Thoracic aorta (tissue), 2 donors: ENCODE measurements around the gene KIF21B. TPM values are rescaled to one million over a fixed set of nuclear protein-coding genes. Genes with fewer than 3 reads are reported as not detected.

Experiments used
- ATAC-seq: fragments of 150-250 bp; one replicate; pipeline ENCODE4 v1.8.0; 2017; ENCODE audit warnings: low read depth; ENCODE audit not compliant: insufficient number of reproducible peaks, low FRiP score
- DNase-seq: peaks from one replicate; pipeline ENCODE4 v3.0.0-alpha.2; 2020; ENCODE audit warnings: low spot score
- H3K27ac ChIP-seq, 2 donors: fragments of 200-600 bp; sonication (generic); 1 replicate in 1 of 2; 2 replicates in 1 of 2; pipeline ENCODE4 v1.5.1; 2016; ENCODE audit warnings: mild to moderate bottlenecking in 2 of 2, moderate library complexity in 2 of 2
- H3K27me3 ChIP-seq: fragments of 200-600 bp; sonication (generic); replicated peaks from 2 replicates; pipeline ENCODE4 v1.6.0; 2016; ENCODE audit warnings: mild to moderate bottlenecking; ENCODE audit not compliant: insufficient read depth
- H3K36me3 ChIP-seq: fragments of 200-600 bp; sonication (generic); one replicate; pipeline ENCODE4 v1.5.1; 2016
- H3K4me1 ChIP-seq, 2 donors: fragments of 200-600 bp; sonication (generic); 1 replicate in 1 of 2; 2 replicates in 1 of 2; pipeline versions ENCODE4 v1.5.1 to v1.6.0; 2016; ENCODE audit warnings: low read depth in 2 of 2, mild to moderate bottlenecking in 1 of 2; ENCODE audit not compliant: control insufficient read depth in 1 of 2
- H3K4me3 ChIP-seq: fragments of 200-600 bp; sonication (generic); 2 replicates; pipeline ENCODE4 v1.5.1; 2016; ENCODE audit warnings: mild to moderate bottlenecking
- H3K9me3 ChIP-seq: fragments of 200-600 bp; sonication (generic); 2 replicates; pipeline ENCODE4 v1.5.1; 2016
- total RNA-seq, 2 donors: library from RNA; depleted of rRNA; stranded (reverse); fragments of >200 nt; gene quantifications; one replicate each; pipeline versions ENCODE4 v1.1.0 to v1.2.3, GENCODE V29; 2016
- TF ChIP-seq, protein P1 (sequence below): fragments of 200-600 bp; sonication (generic); IDR thresholded peaks from one replicate; pipeline ENCODE4 v1.5.1; 2019; ENCODE audit warnings: antibody characterized with exemption

The KIF21B gene
- total RNA-seq, 2 donors from 2014 or later, result 4.2 to 4.7 TPM

DNA sequence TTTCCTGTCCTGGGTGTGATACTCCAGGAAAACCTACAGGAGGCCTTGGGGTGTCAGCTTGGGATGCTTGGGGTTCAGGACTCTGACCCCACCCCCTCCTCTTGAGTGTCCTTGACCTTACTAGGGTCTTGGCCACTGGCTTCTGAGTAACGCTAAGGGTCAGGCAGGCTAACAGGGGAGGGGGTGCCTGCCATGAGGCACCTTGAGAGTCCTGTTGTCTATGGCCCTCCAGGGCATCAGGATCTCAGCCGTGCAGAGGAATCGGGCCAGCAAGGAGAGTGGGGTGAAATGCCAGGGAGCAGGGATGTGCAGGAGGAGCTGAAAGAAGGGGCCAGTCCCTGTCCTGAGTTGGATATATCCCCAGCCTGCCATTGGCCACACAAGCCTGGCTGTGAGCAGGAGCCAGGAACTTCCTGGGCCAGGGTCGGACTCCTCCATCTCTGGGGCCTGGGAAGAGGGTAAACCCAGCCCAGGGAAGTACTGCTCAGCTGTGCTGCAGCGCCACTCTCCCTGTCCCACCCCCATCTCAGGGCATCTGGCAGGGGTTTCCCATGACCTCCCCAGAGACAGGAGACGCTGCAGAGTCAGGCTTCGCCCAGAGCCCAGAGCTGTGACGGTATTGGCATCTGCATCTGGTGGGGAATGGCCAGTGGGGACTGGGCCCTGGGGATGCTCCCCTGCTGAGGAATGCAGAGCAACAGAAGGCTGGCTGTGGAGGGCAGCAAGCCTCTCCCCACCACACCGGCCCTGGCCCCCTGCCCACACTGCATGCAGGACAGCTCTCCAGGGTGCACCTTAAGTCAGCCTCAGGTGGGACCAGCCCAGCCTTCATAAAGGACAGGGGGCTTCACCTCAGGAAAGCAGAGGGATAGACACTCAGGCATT, 6.3 kb downstream of the KIF21B start:
- Histone ChIP-seq H3K4me3 (no peak overlapping the region), H3K27ac (no peak overlapping the region), H3K27me3 (no peaks in the 10 kb centered on the region), H3K36me3 (no peaks in the 10 kb centered on the region), H3K4me1 (peaks cover 8 to 16% of the 10 kb centered on the region in 2 donors), H3K9me3 (no peaks in the 10 kb centered on the region)
- ATAC-seq, result no peak
- TF ChIP-seq, protein P1, sequence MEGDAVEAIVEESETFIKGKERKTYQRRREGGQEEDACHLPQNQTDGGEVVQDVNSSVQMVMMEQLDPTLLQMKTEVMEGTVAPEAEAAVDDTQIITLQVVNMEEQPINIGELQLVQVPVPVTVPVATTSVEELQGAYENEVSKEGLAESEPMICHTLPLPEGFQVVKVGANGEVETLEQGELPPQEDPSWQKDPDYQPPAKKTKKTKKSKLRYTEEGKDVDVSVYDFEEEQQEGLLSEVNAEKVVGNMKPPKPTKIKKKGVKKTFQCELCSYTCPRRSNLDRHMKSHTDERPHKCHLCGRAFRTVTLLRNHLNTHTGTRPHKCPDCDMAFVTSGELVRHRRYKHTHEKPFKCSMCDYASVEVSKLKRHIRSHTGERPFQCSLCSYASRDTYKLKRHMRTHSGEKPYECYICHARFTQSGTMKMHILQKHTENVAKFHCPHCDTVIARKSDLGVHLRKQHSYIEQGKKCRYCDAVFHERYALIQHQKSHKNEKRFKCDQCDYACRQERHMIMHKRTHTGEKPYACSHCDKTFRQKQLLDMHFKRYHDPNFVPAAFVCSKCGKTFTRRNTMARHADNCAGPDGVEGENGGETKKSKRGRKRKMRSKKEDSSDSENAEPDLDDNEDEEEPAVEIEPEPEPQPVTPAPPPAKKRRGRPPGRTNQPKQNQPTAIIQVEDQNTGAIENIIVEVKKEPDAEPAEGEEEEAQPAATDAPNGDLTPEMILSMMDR, result no peak
- no peak for DNase-seq

DNA sequence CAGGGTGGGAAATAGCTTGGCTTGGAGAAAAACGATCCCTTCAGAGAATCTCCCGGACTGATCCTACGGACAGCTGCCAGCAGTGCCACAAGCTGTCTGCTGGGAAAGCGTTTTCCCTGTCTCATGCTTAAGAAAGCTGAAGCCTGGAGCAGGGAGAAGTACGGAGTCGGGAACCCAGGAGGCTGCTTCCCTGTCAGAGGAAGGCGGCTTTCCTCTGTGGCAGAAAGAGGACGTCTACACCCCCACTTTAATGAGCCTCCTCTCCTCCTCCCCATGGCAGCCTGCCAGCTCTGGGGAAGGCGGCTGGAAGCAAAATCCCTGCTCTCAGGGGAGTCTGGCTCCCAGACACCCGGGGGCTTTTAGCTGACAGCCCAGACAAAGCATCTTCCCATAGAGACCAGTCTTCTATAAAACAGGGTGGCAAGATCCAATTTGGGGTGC, 7.3 kb downstream of the KIF21B start:
- Histone ChIP-seq H3K36me3 (no peaks in the 10 kb centered on the region), H3K27me3 (no peaks in the 10 kb centered on the region), H3K27ac (no peak overlapping the region), H3K4me1 (peaks cover 8 to 16% of the 10 kb centered on the region in 2 donors), H3K9me3 (no peaks in the 10 kb centered on the region), H3K4me3 (no peak overlapping the region)
- ATAC-seq (no peak), DNase-seq (no peak)
- TF ChIP-seq, protein P1, result no peak

DNA sequence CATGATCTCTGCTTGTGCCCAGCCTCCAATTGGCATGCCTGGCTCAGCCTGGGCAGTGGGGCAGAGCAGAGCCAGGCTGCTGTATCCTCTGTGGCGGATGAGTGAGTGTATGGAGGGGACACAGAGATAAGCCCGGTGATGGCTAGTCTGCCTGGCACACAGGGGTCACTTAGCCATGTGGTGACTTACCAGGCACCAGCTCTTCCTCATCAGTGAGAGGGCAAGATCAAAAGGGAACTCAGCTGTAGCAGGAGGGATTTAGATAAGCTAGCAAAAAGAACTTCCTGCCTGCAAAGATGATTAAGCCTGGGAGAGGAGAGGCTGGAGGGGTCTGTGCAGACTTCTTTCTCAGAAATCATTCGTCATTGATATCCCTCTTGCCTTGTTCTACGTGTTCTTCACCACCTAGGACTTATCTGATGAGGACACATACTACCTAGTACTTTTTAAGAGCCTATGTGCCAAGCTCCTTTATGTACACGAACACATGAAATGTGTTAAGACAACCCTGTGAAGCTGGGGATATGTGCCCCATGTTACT, 7.9 kb downstream of the KIF21B start:
- no peak for DNase-seq
- no peak for ATAC-seq
- TF ChIP-seq, protein P1, result no peak
- Histone ChIP-seq H3K4me1 (peaks cover 8 to 14% of the 10 kb centered on the region in 2 donors), H3K36me3 (no peaks in the 10 kb centered on the region), H3K4me3 (no peak overlapping the region), H3K27me3 (no peaks in the 10 kb centered on the region), H3K9me3 (no peaks in the 10 kb centered on the region), H3K27ac (no peak overlapping the region)

DNA sequence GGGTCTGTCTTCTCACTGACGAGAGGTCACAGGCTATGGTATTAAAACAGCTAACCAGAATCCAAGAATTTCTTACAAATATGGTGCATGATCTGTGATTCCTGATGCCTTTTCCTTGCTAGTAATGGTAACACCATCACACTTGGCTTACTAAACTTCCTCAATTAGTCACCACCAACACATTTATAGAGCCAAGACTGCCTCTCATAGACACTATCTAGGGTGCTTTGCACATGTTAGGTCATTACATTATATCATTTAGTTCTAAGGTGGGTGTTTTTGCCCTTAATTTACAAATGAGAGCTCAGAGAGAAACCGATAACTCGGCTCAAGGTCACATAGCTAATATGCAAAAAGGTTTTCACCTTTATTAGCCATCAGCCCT, 8.7 kb downstream of the KIF21B start:
- Histone ChIP-seq H3K9me3 (no peaks in the 10 kb centered on the region), H3K27me3 (no peaks in the 10 kb centered on the region), H3K4me3 (no peak overlapping the region), H3K36me3 (no peaks in the 10 kb centered on the region), H3K27ac (no peak overlapping the region), H3K4me1 (peaks cover 8 to 11% of the 10 kb centered on the region in 2 donors)
- TF ChIP-seq, protein P1, result no peak
- ATAC-seq (no peak), DNase-seq (no peak)

DNA sequence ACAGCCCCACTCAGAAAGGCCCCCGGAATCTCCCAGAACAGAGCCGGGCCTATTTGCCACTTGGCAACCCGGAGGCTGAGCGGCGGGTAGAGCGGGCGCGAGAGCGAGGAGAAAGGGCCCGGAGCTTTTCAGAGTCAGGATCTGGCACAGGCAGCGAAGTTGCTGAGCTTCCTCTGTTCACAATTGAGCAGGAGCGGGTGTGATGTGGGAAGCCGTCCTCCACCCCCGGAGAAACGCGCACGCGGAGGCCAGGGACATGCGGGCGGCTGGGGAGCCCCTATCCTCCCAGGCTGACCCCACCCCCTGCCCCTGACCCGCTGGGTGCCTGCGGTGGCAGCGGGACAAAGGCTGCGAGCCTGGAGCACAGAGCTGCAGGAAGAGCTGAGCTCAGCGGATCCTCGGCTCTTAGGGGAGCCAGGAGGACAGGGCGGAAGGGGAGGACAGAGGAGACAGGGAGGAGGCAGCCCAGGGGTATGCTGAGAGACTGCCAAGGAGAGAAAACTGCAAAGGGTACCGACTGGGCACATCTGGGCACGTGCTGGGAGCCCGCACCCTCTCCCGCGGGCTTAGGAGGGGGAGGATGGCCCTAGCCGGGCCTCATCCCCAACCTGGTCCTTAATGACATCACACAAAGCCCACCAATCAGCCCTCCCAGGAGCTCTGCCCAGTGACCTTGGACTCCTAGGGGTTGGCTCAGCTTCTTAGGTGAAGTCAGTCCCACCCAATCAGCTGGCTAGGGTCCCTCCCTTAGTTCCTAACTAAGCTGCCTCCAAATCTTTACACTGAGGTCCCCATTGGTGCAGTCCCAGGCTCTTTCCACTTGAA, 9.3 kb downstream of the KIF21B start:
- H3K36me3 ChIP-seq, result no peaks in the 10 kb centered on the region
- H3K9me3 ChIP-seq, result no peaks in the 10 kb centered on the region
- no peak overlapping the region for H3K27ac ChIP-seq
- TF ChIP-seq, protein P1, result no peak
- ATAC-seq (no peak), DNase-seq (no peak)
- H3K27me3 ChIP-seq, result no peaks in the 10 kb centered on the region
- peaks cover 8 to 11% of the 10 kb centered on the region in 2 donors for H3K4me1 ChIP-seq
- H3K4me3 ChIP-seq, result peak overlapping the region; percentile 48
